ENCODE measurements around the gene SLIT3.

DNA sequence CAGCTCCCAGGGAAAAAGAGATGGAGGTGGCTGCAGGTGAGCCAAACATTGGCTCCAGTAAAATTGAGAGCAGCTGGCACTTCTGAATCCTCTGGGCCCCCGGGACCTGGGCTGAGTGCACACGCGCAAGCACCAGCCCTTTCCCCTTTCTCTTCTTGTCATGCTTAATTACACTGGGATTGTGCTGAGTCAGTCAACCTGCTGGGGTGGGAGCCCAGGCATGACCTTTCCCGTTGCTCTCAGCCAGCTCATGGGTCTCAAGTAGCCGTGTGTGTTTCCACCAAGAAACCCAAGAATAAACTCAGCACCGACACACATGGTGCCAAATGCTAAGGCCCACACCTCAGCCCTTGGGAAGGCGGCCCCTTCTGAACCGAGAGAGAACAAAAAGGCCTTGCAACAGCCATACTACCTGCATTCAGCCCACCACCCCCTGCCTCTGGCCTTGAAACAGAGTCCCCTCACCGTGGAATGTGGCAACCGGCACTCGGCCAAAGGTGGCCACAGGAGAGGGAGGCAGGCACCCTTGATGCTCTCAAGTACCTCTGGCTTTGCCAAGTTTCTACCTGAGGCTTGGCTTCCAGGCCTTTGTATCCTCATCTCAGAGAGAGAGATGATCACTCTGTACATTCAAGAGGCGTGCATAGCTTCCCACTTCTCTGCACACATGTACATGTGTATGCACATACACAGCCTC, 28.1 kb downstream of the SLIT3 start:
- TF ChIP-seq, protein P1, sequence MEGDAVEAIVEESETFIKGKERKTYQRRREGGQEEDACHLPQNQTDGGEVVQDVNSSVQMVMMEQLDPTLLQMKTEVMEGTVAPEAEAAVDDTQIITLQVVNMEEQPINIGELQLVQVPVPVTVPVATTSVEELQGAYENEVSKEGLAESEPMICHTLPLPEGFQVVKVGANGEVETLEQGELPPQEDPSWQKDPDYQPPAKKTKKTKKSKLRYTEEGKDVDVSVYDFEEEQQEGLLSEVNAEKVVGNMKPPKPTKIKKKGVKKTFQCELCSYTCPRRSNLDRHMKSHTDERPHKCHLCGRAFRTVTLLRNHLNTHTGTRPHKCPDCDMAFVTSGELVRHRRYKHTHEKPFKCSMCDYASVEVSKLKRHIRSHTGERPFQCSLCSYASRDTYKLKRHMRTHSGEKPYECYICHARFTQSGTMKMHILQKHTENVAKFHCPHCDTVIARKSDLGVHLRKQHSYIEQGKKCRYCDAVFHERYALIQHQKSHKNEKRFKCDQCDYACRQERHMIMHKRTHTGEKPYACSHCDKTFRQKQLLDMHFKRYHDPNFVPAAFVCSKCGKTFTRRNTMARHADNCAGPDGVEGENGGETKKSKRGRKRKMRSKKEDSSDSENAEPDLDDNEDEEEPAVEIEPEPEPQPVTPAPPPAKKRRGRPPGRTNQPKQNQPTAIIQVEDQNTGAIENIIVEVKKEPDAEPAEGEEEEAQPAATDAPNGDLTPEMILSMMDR (IDR thresholded peaks at IDR 0.05; ENCODE audit: insufficient read depth, low read length, poor library complexity, severe bottlenecking): no peak
- no peak for TF ChIP-seq EZH2phosphoT487 (conservative IDR thresholded peaks at IDR 0.05; ENCODE audit: low read length)

Measured in SU-DHL-6 (cell line).